Neural progenitor cell (in vitro differentiated cells): ENCODE measurements around the gene SLC22A5.

Experiments used
- CTCF ChIP-seq: fragments of 200-600 bp; sonication (generic); IDR thresholded peaks from 2 replicates; pipeline ENCODE4 v1.5.1; 2017; ENCODE audit warnings: antibody characterized with exemption, mild to moderate bottlenecking
- EZH2phosphoT487 ChIP-seq: fragments of 200-600 bp; sonication (generic); IDR thresholded peaks from 2 replicates; pipeline ENCODE4 v1.6.1; 2017; ENCODE audit warnings: antibody characterized with exemption

- TF ChIP-seq CTCF = no peak
- TF ChIP-seq EZH2phosphoT487 = no peak
Observed at GRCh38 chr5:132431632-132432031, 62.1 kb downstream of the SLC22A5 start.
